HG02938 (cell line): ENCODE measurements around the gene MYO19.
A peak's percentile ranks its signal among the peaks of the same experiment; 100 is the strongest.

ENCODE experiments used
- ATAC-seq: cut with Tn5 transposase; IDR thresholded peaks from one replicate; pipeline ENCODE4 v1.9.1; 2021; ENCODE audit warnings: mild to moderate bottlenecking, moderate library complexity; ENCODE audit not compliant: unreplicated experiment

MYO19 gene

GRCh38 chr17:36534840-36535668 lies at the start of gene MYO19, which contains the start of gene PIGW:
TSS of gene MYO19 (minus strand) at chr17:36534868. CDS start at chr17:36532538, 2,330 bp downstream.
TSS of gene PIGW (plus strand) at chr17:36534987. CDS start at chr17:36537102, 2,115 bp downstream.
- peak; percentile 65 for ATAC-seq

- no peak for ATAC-seq
Observed at GRCh38 chr17:36583787-36584186, 49.1 kb upstream of the MYO19 start.

- ATAC-seq, result no peak
Observed at GRCh38 chr17:36578671-36579070, 44.0 kb upstream of the MYO19 start.

GRCh38 chr17:36576793-36577192 lies 42.1 kb upstream of the MYO19 start:
- ATAC-seq, result no peak

GRCh38 chr17:36575028-36575427 lies 40.4 kb upstream of the MYO19 start:
- ATAC-seq, result no peak

- ATAC-seq, result no peak
Observed at GRCh38 chr17:36566081-36566480, 31.4 kb upstream of the MYO19 start.

- no peak for ATAC-seq
Observed at GRCh38 chr17:36553459-36553858, 18.8 kb upstream of the MYO19 start.

- ATAC-seq, result no peak
Observed at GRCh38 chr17:36550491-36551417, 16.1 kb upstream of the MYO19 start.

GRCh38 chr17:36547776-36548175 lies 13.1 kb upstream of the MYO19 start:
- no peak for ATAC-seq

- no peak for ATAC-seq
Observed at GRCh38 chr17:36546418-36547093, 11.9 kb upstream of the MYO19 start.

- ATAC-seq, result peak; percentile 62
Observed at GRCh38 chr17:36545465-36546417, 11.1 kb upstream of the MYO19 start.

- ATAC-seq, result no peak
Observed at GRCh38 chr17:36545077-36545464, 10.4 kb upstream of the MYO19 start.

- peak; percentile 56 for ATAC-seq
Observed at GRCh38 chr17:36544307-36545076, 9.8 kb upstream of the MYO19 start, which contains the start of gene GGNBP2. TSS of gene GGNBP2 (plus strand) at chr17:36544919. CDS start at chr17:36545725, 806 bp downstream.

GRCh38 chr17:36544044-36544306 lies 9.3 kb upstream of the MYO19 start:
- peak; percentile 5 for ATAC-seq

- no peak for ATAC-seq
Observed at GRCh38 chr17:36542755-36543154, 8.1 kb upstream of the MYO19 start.

- ATAC-seq, result no peak
Observed at GRCh38 chr17:36540696-36541095, 6.0 kb upstream of the MYO19 start.

- peak; percentile 15 for ATAC-seq
Observed at GRCh38 chr17:36535669-36536081, 1.0 kb upstream of the MYO19 start.

- peak; percentile 35 for ATAC-seq
Observed at GRCh38 chr17:36533935-36534839, 481 bp downstream of the MYO19 start.
